ENCODE data around the gene CDC34.

DNA sequence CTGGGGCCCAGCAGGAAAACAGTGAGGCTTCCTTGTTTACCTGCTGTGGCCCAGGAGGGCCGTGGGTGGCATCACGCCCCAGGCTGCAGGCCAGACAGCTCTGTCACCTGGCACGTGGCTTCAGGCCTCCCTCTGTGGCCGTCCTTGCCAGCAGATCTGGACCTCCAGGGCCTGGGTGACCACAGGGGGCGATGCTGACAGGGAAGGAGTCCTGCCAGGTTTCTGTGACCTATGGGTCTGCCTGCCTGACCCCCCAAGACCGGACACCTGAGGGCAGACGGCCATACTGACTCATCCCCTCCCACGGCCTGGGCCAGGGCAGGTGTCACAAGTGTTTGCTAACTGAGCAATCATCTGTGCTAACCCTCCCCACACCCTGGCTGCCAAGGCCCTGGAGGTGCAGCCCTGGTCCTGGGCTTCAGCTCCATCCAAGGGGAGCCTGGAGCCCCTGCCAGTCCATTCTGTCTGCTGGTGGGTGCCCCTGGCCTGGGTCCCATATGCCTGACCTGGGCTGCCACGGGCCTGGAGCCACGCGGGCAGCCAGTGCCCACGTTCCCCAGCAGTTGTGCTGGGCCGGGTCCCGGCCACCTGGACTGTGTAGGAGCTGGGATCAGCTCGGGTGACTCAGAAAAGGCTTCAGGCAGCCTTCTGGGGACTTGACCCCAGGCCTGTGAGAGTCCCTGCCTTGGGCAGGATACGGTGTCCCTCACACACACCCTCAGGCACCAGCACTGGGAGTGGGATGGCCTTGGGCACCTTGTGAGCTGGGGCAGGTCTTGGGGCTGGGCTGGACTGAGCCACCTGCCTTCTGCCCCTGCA, 3.7 kb downstream of the CDC34 start:
- TF ChIP-seq, protein P1, sequence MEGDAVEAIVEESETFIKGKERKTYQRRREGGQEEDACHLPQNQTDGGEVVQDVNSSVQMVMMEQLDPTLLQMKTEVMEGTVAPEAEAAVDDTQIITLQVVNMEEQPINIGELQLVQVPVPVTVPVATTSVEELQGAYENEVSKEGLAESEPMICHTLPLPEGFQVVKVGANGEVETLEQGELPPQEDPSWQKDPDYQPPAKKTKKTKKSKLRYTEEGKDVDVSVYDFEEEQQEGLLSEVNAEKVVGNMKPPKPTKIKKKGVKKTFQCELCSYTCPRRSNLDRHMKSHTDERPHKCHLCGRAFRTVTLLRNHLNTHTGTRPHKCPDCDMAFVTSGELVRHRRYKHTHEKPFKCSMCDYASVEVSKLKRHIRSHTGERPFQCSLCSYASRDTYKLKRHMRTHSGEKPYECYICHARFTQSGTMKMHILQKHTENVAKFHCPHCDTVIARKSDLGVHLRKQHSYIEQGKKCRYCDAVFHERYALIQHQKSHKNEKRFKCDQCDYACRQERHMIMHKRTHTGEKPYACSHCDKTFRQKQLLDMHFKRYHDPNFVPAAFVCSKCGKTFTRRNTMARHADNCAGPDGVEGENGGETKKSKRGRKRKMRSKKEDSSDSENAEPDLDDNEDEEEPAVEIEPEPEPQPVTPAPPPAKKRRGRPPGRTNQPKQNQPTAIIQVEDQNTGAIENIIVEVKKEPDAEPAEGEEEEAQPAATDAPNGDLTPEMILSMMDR (IDR thresholded peaks at IDR 0.05) = no peak
- TF ChIP-seq EP300 (IDR thresholded peaks at IDR 0.05; ENCODE audit: low read depth) = no peak
- no peak for TF ChIP-seq POLR2A (IDR thresholded peaks at IDR 0.05)
